ENCODE data around the gene VPS36.

VPS36 gene

GRCh38 chr13:52449331-52450011 is 963 bp downstream of the VPS36 start:
- H3K4me1 ChIP-seq, result peaks cover 36 to 43% (median 41%) of the 10 kb centered on the region in 10 experiments

DNA sequence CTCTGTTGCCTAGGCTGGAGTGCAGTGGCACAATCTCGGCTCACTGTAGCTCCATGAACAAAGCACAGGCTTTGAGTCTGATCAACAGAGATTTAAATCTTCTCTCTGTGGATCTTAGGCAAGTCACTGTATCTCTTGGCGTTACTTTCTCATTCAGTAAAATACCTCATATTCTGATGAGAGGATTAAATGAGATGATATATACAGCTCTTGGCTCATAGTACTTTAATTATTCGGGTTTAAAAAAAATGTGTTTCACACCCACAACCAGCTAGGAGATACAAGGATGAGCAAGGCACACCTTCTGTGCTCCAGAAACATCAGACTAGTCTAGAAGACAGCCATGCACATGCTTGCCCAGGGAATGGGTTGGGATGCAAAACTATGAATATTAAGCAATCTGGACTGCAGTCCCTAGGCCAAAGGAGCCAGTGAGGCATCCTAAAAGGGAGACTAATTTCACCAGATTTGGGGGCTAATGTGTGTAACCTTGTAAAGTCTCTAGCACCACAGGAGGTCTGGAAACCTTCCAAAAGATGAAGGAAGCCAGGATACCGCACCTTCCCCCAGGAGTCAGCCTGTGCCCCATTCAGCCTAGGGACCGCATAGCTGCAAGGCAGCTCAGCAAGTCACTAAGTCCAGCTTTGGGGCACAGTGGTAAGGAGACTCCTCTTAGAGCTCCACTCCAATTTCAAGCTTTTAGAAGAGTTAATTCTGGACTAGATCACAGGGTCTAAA is 2.5 kb downstream of the VPS36 start:
- no peaks in the 10 kb centered on the region for H3K9me3 ChIP-seq (replicated peaks in 1 of 11)
- peak overlapping the region; percentile 37 to 99 (median 99); a peak in 15 of 22 replicates for H3K9ac ChIP-seq
- peak overlapping the region in 1 of 11 experiments; percentile 99; a peak in 3 of 22 replicates for H3K27ac ChIP-seq
- H3K4me2 ChIP-seq, result peak overlapping the region; percentile 86 to 96 (median 90)
- H3K4me1 ChIP-seq, result peaks cover 26 to 29% (median 28%) of the 10 kb centered on the region in 10 experiments
- peak overlapping the region in 9 of 10 experiments; percentile 74 to 92 (median 85); a peak in 12 of 20 replicates for H3K4me3 ChIP-seq
- no peak for TF ChIP-seq Cebpa-rat (IDR thresholded peaks at IDR 0.05)
- peaks cover 30 to 64% (median 53%) of the 10 kb centered on the region in 11 experiments for H4K20me1 ChIP-seq
- H3K27me3 ChIP-seq, result no peaks in the 10 kb centered on the region
- H3K36me3 ChIP-seq, result peaks cover 19 to 56% (median 38%) of the 10 kb centered on the region in 11 experiments

More at GRCh38 chr13:52449331-52450011, 963 bp downstream of the VPS36 start:
- Histone ChIP-seq H3K9ac (peak overlapping the region; percentile 98 to 100 (median 99)), H3K36me3 (peaks cover 7 to 44% (median 28%) of the 10 kb centered on the region in 11 experiments; a peak in 20 of 22 replicates), H3K27ac (peak overlapping the region; percentile 97 to 100 (median 99)), H3K4me3 (peak overlapping the region; percentile 74 to 92 (median 86)), H3K4me2 (peak overlapping the region; percentile 86 to 96 (median 90)), H3K27me3 (no peaks in the 10 kb centered on the region), H3K9me3 (replicated peaks in 1 of 11) (no peaks in the 10 kb centered on the region), H4K20me1 (peaks cover 18 to 50% (median 42%) of the 10 kb centered on the region in 11 experiments; a peak in 21 of 22 replicates)
- TF ChIP-seq Cebpa-rat (IDR thresholded peaks at IDR 0.05), result no peak

DNA sequence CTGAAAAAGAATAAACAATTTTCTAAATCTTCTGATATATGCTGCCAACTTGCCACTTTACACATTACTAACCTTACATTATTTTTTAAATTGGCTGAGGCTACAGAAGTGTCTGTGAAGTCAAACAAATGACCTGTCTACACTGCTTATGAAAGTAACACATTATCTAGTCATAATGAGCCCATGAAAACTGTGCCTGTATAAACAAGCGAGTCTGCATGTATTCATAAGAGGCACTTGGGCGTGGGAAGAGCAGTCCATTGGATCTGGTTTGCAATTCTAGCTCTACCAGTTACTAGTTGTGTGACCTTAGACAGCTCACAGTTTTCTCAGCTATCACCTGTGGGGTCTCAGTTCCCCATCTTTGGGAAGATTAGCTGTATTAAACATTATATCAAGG is 3.1 kb downstream of the VPS36 start:
- no peak for TF ChIP-seq Cebpa-rat (IDR thresholded peaks at IDR 0.05)

GRCh38 chr13:52446265-52446664 is 4.2 kb downstream of the VPS36 start:
- H3K4me2 ChIP-seq, result no peak overlapping the region
- peaks cover 25 to 29% (median 27%) of the 10 kb centered on the region in 10 experiments for H3K4me1 ChIP-seq
- no peak overlapping the region for H3K4me3 ChIP-seq
- no peak for TF ChIP-seq Cebpa-rat (IDR thresholded peaks at IDR 0.05)
- H3K9ac ChIP-seq, result no peak overlapping the region
- H3K36me3 ChIP-seq, result peaks cover 35 to 73% (median 51%) of the 10 kb centered on the region in 11 experiments
- no peaks in the 10 kb centered on the region for H3K9me3 ChIP-seq (replicated peaks in 1 of 11)
- no peak overlapping the region for H3K27ac ChIP-seq
- peaks cover 31 to 78% (median 66%) of the 10 kb centered on the region in 11 experiments for H4K20me1 ChIP-seq
- no peaks in the 10 kb centered on the region for H3K27me3 ChIP-seq

More for the DNA sequence above, 3.1 kb downstream of the VPS36 start:
- no peak overlapping the region for H3K4me3 ChIP-seq
- no peak overlapping the region for H3K27ac ChIP-seq
- peak overlapping the region; percentile 86 to 96 (median 90); a peak in 21 of 22 replicates for H3K4me2 ChIP-seq
- peaks cover 25 to 29% (median 27%) of the 10 kb centered on the region in 10 experiments for H3K4me1 ChIP-seq
- H3K27me3 ChIP-seq, result no peaks in the 10 kb centered on the region
- H3K9me3 ChIP-seq (replicated peaks in 1 of 11), result no peaks in the 10 kb centered on the region
- H4K20me1 ChIP-seq, result peaks cover 31 to 70% (median 59%) of the 10 kb centered on the region in 11 experiments
- peaks cover 24 to 62% (median 40%) of the 10 kb centered on the region in 11 experiments for H3K36me3 ChIP-seq
- H3K9ac ChIP-seq, result no peak overlapping the region; a peak in 2 of 22 replicates

DNA sequence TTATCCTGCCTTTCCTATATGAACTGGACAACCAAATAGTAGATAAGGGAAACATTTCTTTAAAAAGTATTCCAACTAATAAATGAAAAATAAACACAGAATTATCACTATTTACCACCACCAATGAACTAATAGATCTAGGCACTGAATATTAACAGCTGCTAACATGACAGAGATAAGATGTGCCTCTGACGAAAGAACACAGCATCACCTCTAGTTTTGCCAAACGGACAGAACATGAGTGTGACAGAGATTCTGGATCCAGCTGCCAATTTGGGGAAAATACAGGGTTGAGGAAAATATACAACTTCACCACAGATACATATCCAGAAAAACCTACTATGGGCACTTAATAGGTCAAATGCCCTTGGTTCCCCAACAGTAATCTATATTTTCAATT is 18.0 kb downstream of the VPS36 start:
- no peak for TF ChIP-seq Cebpa-rat (IDR thresholded peaks at IDR 0.05)
- Histone ChIP-seq H3K4me3 (no peak overlapping the region), H3K27ac (no peak overlapping the region)

GRCh38 chr13:52428295-52428694 is 22.1 kb downstream of the VPS36 start:
- Histone ChIP-seq H4K20me1 (peaks cover 0 to 10% (median 3%) of the 10 kb centered on the region in 11 experiments; a peak in 5 of 22 replicates), H3K27me3 (no peaks in the 10 kb centered on the region), H3K4me1 (no peaks in the 10 kb centered on the region), H3K9ac (no peak overlapping the region), H3K4me2 (no peak overlapping the region), H3K9me3 (replicated peaks in 1 of 11) (no peaks in the 10 kb centered on the region), H3K4me3 (no peak overlapping the region), H3K36me3 (peaks cover 90 to 100% (median 94%) of the 10 kb centered on the region in 11 experiments), H3K27ac (no peak overlapping the region)
- no peak for TF ChIP-seq Cebpa-rat (IDR thresholded peaks at IDR 0.05)

More for the DNA sequence above, 18.0 kb downstream of the VPS36 start:
- H3K9me3 ChIP-seq (replicated peaks in 1 of 11), result no peaks in the 10 kb centered on the region
- H3K9ac ChIP-seq, result no peak overlapping the region
- H3K36me3 ChIP-seq, result peaks cover 91 to 100% (median 96%) of the 10 kb centered on the region in 11 experiments
- peaks cover 0 to 12% (median 4%) of the 10 kb centered on the region in 10 experiments; a peak in 9 of 20 replicates for H3K4me1 ChIP-seq
- H3K4me2 ChIP-seq, result no peak overlapping the region
- peaks cover 0 to 10% (median 3%) of the 10 kb centered on the region in 11 experiments; a peak in 7 of 22 replicates for H4K20me1 ChIP-seq
- no peaks in the 10 kb centered on the region for H3K27me3 ChIP-seq

DNA sequence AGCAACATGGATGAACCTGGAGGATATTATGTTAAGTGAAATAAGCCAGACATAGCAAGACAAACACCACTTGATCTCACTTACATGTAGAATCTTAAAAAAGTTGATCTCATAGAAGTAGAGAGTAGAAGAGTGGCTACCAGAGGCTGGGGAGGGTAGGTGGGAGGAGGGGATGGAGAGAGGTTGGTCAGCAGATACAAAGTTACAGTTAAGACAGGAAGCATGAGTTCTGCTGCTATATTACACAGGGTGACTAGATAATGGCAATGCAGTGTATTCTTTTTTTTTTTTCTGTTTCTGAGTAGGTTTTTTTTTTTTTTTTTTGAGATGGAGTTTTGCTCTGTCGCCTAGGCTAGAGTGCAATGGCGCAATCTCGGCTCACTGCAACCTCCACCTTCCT is 29.2 kb downstream of the VPS36 start:
- no peak overlapping the region for H3K4me2 ChIP-seq

DNA sequence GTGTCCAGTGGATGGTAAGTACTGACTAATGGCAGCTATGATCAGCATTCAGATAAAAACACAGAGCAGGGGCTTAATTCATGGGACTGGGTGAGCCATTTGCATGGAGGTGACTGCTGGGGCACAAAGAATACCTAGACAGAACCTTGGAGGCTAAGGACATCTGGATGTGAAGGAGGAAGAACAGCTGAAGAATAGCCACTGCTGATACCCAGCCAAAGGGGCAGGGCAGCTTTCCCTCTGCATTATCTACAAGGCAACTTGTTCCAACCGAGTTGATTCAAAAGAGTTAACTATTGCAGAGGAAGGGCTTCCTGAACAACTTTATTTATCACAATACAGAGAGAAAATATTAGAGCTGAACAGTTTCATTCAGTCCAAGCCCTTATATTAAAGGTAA is 31.4 kb downstream of the VPS36 start:
- Histone ChIP-seq H3K27ac (no peak overlapping the region), H3K36me3 (peaks cover 89 to 100% (median 100%) of the 10 kb centered on the region in 11 experiments), H3K4me1 (no peaks in the 10 kb centered on the region), H3K27me3 (no peaks in the 10 kb centered on the region), H3K4me2 (no peak overlapping the region), H3K4me3 (no peak overlapping the region), H4K20me1 (peaks cover 0 to 4% (median 0%) of the 10 kb centered on the region in 11 experiments; a peak in 1 of 22 replicates), H3K9ac (no peak overlapping the region), H3K9me3 (replicated peaks in 1 of 11) (no peaks in the 10 kb centered on the region)
- no peak for TF ChIP-seq Cebpa-rat (IDR thresholded peaks at IDR 0.05)

More for the DNA sequence above, 29.2 kb downstream of the VPS36 start:
- Histone ChIP-seq H3K9ac (no peak overlapping the region), H3K9me3 (replicated peaks in 1 of 11) (no peaks in the 10 kb centered on the region), H3K36me3 (peaks cover 87 to 100% (median 99%) of the 10 kb centered on the region in 11 experiments), H3K4me3 (no peak overlapping the region), H3K4me1 (no peaks in the 10 kb centered on the region), H3K27ac (no peak overlapping the region), H3K27me3 (no peaks in the 10 kb centered on the region), H4K20me1 (peaks cover 0 to 4% (median 0%) of the 10 kb centered on the region in 11 experiments; a peak in 1 of 22 replicates)
- TF ChIP-seq Cebpa-rat (IDR thresholded peaks at IDR 0.05), result 0 out of 22 replicates have a peak, but pooled peaks of 1 of the 11 experiments have one; percentile 15

GRCh38 chr13:52414963-52415362 is 35.5 kb downstream of the VPS36 start:
- TF ChIP-seq Cebpa-rat (IDR thresholded peaks at IDR 0.05), result no peak
- Histone ChIP-seq H4K20me1 (peaks cover 0 to 4% (median 0%) of the 10 kb centered on the region in 11 experiments; a peak in 3 of 22 replicates), H3K9ac (no peak overlapping the region), H3K27me3 (no peaks in the 10 kb centered on the region), H3K4me1 (no peaks in the 10 kb centered on the region), H3K9me3 (replicated peaks in 1 of 11) (no peaks in the 10 kb centered on the region), H3K4me2 (no peak overlapping the region), H3K36me3 (peaks cover 85 to 100% (median 96%) of the 10 kb centered on the region in 11 experiments), H3K27ac (no peak overlapping the region), H3K4me3 (no peak overlapping the region)

Measured in BLaER1 treated with 17β-estradiol and CSF1 and Interleukin-3, amounts not matched to agents 10 nM and 100 nM (cell line).